GM15510 (cell line): ENCODE results near the gene CACTIN.

Experiments used
- POLR2A ChIP-seq: IDR thresholded peaks from 3 replicates; pipeline ENCODE4 v1.6.1; 2011; ENCODE audit warnings: borderline replicate concordance; ENCODE audit not compliant: insufficient read length; ENCODE audit errors: extremely low read depth

CACTIN gene

GRCh38 chr19:3621689-3622088 lies 4.9 kb downstream of the CACTIN start:
- no peak for TF ChIP-seq POLR2A

- TF ChIP-seq POLR2A, result no peak
Measured at GRCh38 chr19:3620817-3621547, 5.6 kb downstream of the CACTIN start.

GRCh38 chr19:3620145-3620816 lies 6.3 kb downstream of the CACTIN start:
- no peak for TF ChIP-seq POLR2A

- TF ChIP-seq POLR2A, result no peak
Measured at GRCh38 chr19:3619631-3620012, 7.0 kb downstream of the CACTIN start.

GRCh38 chr19:3618811-3619630 lies 7.6 kb downstream of the CACTIN start:
- no peak for TF ChIP-seq POLR2A

- no peak for TF ChIP-seq POLR2A
Measured at GRCh38 chr19:3618144-3618810, 8.3 kb downstream of the CACTIN start.

- TF ChIP-seq POLR2A, result no peak
Measured at GRCh38 chr19:3617463-3617862, 9.1 kb downstream of the CACTIN start.

GRCh38 chr19:3615524-3616135 lies 11.0 kb downstream of the CACTIN start:
- no peak for TF ChIP-seq POLR2A

- TF ChIP-seq POLR2A, result no peak
Measured at GRCh38 chr19:3614858-3615505, 11.6 kb downstream of the CACTIN start.

- TF ChIP-seq POLR2A, result no peak
Measured at GRCh38 chr19:3613818-3614661, 12.6 kb downstream of the CACTIN start.

GRCh38 chr19:3612901-3613741 lies 13.5 kb downstream of the CACTIN start:
- no peak for TF ChIP-seq POLR2A

GRCh38 chr19:3612330-3612729 lies 14.3 kb downstream of the CACTIN start:
- TF ChIP-seq POLR2A, result no peak

GRCh38 chr19:3611841-3612240 lies 14.7 kb downstream of the CACTIN start:
- no peak for TF ChIP-seq POLR2A
